WTC11 (cell line): ENCODE data around the gene AADACL3. TPM values are rescaled to one million over a fixed set of nuclear protein-coding genes. Genes with fewer than 3 reads are reported as not detected.

ENCODE experiments used
- ATAC-seq: fragments of 200-7000 bp; cut with Tn5 transposase; 2 replicates; pipeline ENCODE4 v1.10.0; 2021; ENCODE audit warnings: mild to moderate bottlenecking, moderate library complexity
- CTCF ChIA-PET: fragments of 300-600 bp; sonication (Branson Sonifier 250); formaldehyde crosslinking; loops from one replicate; lab custom pipeline; 2021; ENCODE audit warnings: antibody characterized with exemption; lab: Charles Lee
- POLR2A ChIA-PET: fragments of 350-600 bp; sonication (Branson Sonifier 250); formaldehyde crosslinking; loops from one replicate; lab custom pipeline; 2021; ENCODE audit warnings: antibody characterized with exemption; lab: Charles Lee
- DNase-seq: peaks from one replicate; pipeline ENCODE4 v3.0.0; 2021; ENCODE audit warnings: low spot score
- H3K27ac Mint-ChIP-seq: 2 replicates; pipeline ENCODE4 v1.8.0; 2021; ENCODE audit warnings: mixed read lengths
- H3K27me3 Mint-ChIP-seq: 2 replicates; pipeline ENCODE4 v1.8.0; 2021; ENCODE audit warnings: low read depth, mild to moderate bottlenecking, moderate library complexity, mixed read lengths
- H3K36me3 Mint-ChIP-seq: 2 replicates; pipeline ENCODE4 v1.8.0; 2021; ENCODE audit warnings: mixed read lengths
- H3K4me1 Mint-ChIP-seq: 2 replicates; pipeline ENCODE4 v1.8.0; 2022; ENCODE audit warnings: mixed read lengths
- H3K4me3 Mint-ChIP-seq: 2 replicates; pipeline ENCODE4 v1.8.0; 2021; ENCODE audit warnings: mild to moderate bottlenecking, moderate library complexity, mixed read lengths
- H3K9me3 Mint-ChIP-seq: 2 replicates; pipeline ENCODE4 v1.8.0; 2021; ENCODE audit warnings: mixed read lengths
- FOXK1 ChIP-seq: sonication (generic); formaldehyde crosslinking; IDR thresholded peaks from 2 replicates; pipeline ENCODE4 v1.8.0; 2022; ENCODE audit warnings: mild to moderate bottlenecking, moderate library complexity, missing genetic modification reagents
- FOXP1 ChIP-seq: sonication (generic); formaldehyde crosslinking; IDR thresholded peaks from 2 replicates; pipeline ENCODE4 v1.8.0; 2022; ENCODE audit warnings: missing genetic modification reagents, mild to moderate bottlenecking, moderate library complexity, borderline replicate concordance
- HMGA2 ChIP-seq: fragments of 250-450 bp; sonication (Bioruptor Pico); IDR thresholded peaks from 2 replicates; pipeline ENCODE4 v1.4.0; 2021; ENCODE audit warnings: mild to moderate bottlenecking, moderate library complexity
- MXD4 ChIP-seq: fragments of 250-450 bp; sonication (Bioruptor Pico); IDR thresholded peaks from 2 replicates; pipeline ENCODE4 v1.8.0; 2021; ENCODE audit warnings: mild to moderate bottlenecking, moderate library complexity, borderline replicate concordance
- MYBL2 ChIP-seq: sonication (generic); formaldehyde crosslinking; IDR thresholded peaks from 2 replicates; pipeline ENCODE4 v1.8.1; 2023; ENCODE audit warnings: mild to moderate bottlenecking, moderate library complexity, missing genetic modification reagents
- NFYB ChIP-seq: sonication (generic); formaldehyde crosslinking; conservative IDR thresholded peaks from 2 replicates; pipeline ENCODE4 v1.8.0; 2022; ENCODE audit warnings: low read depth, missing genetic modification reagents
- RELA ChIP-seq: sonication (generic); formaldehyde crosslinking; IDR thresholded peaks from 2 replicates; pipeline ENCODE4 v1.8.1; 2022; ENCODE audit warnings: missing genetic modification reagents, mild to moderate bottlenecking, borderline replicate concordance
- SMAD3 ChIP-seq: sonication (generic); formaldehyde crosslinking; IDR thresholded peaks from 2 replicates; pipeline ENCODE4 v1.8.0; 2022; ENCODE audit warnings: missing genetic modification reagents, mild to moderate bottlenecking, borderline replicate concordance
- TEAD1 ChIP-seq: sonication (generic); formaldehyde crosslinking; IDR thresholded peaks from 2 replicates; pipeline ENCODE4 v1.8.0; 2022; ENCODE audit warnings: mild to moderate bottlenecking, missing genetic modification reagents
- TEAD4 ChIP-seq: sonication (generic); formaldehyde crosslinking; IDR thresholded peaks from 2 replicates; pipeline ENCODE4 v1.8.0; 2022; ENCODE audit warnings: mild to moderate bottlenecking, missing genetic modification reagents
- TP53 ChIP-seq: sonication (generic); formaldehyde crosslinking; IDR thresholded peaks from 2 replicates; pipeline ENCODE4 v1.8.1; 2023; ENCODE audit warnings: mild to moderate bottlenecking, missing genetic modification reagents
- ZNF121 ChIP-seq: sonication (generic); formaldehyde crosslinking; IDR thresholded peaks from 2 replicates; pipeline ENCODE4 v1.8.0; 2023; ENCODE audit warnings: missing genetic modification reagents
- ZNF232 ChIP-seq: sonication (generic); formaldehyde crosslinking; IDR thresholded peaks from 2 replicates; pipeline ENCODE4 v1.8.0; 2022; ENCODE audit warnings: mild to moderate bottlenecking, missing genetic modification reagents
- ZNF263 ChIP-seq: sonication (generic); formaldehyde crosslinking; IDR thresholded peaks from 2 replicates; pipeline ENCODE4 v1.8.1; 2022; ENCODE audit warnings: low read depth, mild to moderate bottlenecking, moderate library complexity, missing genetic modification reagents
- ZNF423 ChIP-seq: fragments of 250-450 bp; sonication (Bioruptor Pico); IDR thresholded peaks from 2 replicates; pipeline ENCODE4 v2.1.2; 2022; ENCODE audit warnings: mild to moderate bottlenecking, moderate library complexity
- total RNA-seq: library from RNA; stranded (reverse); gene quantifications from 3 replicates; pipeline ENCODE4 v1.2.3, GENCODE V29; 2021
- TF ChIP-seq, protein P1 (sequence below): sonication (generic); formaldehyde crosslinking; IDR thresholded peaks from 2 replicates; pipeline ENCODE4 v1.8.1; 2022; ENCODE audit warnings: low read depth, mild to moderate bottlenecking, moderate library complexity, missing genetic modification reagents, borderline replicate concordance
- TF ChIP-seq, protein P2 (sequence below): sonication (generic); formaldehyde crosslinking; IDR thresholded peaks from 2 replicates; pipeline ENCODE4 v1.8.0; 2022; ENCODE audit warnings: mild to moderate bottlenecking, missing genetic modification reagents
- TF ChIP-seq, protein P3 (sequence below): fragments of 250-450 bp; sonication (Bioruptor Pico); conservative IDR thresholded peaks from 2 replicates; pipeline ENCODE4 v1.9.0; 2021; ENCODE audit warnings: mild to moderate bottlenecking
- TF ChIP-seq, protein P4 (sequence below): sonication (generic); formaldehyde crosslinking; IDR thresholded peaks from 2 replicates; pipeline ENCODE4 v1.8.1; 2023; ENCODE audit warnings: mild to moderate bottlenecking, missing genetic modification reagents, moderate library complexity
- TF ChIP-seq, protein P5 (sequence below): fragments of 250-450 bp; sonication (Bioruptor Pico); IDR thresholded peaks from 2 replicates; pipeline ENCODE4 v1.8.0; 2021; ENCODE audit warnings: mild to moderate bottlenecking
- TF ChIP-seq, protein P6 (sequence below): sonication (generic); formaldehyde crosslinking; IDR thresholded peaks from 2 replicates; pipeline ENCODE4 v1.8.1; 2022; ENCODE audit warnings: mild to moderate bottlenecking, missing genetic modification reagents, moderate library complexity, borderline replicate concordance
- TF ChIP-seq, protein P7 (sequence below): sonication (generic); formaldehyde crosslinking; IDR thresholded peaks from 2 replicates; pipeline ENCODE4 v1.8.1; 2022; ENCODE audit warnings: missing genetic modification reagents, borderline replicate concordance

AADACL3 gene
- total RNA-seq, 1 experiment from 2014 or later = 0.77 TPM

DNA sequence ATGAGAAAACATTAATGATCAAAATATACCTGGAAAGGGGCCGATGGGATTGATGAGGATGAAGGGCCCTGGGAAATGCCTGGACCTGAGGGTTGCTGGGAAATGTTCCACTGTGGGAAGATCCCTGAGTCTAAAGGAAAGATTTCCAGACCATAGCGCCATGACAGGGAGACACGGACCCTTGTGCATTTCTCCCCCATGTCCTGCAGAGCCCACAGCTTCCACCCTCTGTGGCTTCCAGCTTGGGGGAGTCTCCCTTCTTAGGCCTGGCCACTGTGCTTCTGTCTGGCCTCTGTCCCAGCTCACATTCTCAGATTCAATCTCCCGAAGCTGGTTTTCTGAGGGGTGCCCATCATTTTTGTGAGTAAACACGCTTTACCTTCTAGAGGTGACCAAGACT, 56.6 kb downstream of the AADACL3 start:
- DNase-seq (no peak), ATAC-seq (no peak)
- H3K9me3 Mint-ChIP-seq = peaks cover 7% of the 10 kb centered on the region; the same call in 1 of the 2 replicates
- CTCF ChIA-PET = no interaction called here
- peaks cover 14% of the 10 kb centered on the region for H3K27me3 Mint-ChIP-seq
- H3K4me3 Mint-ChIP-seq = no peak overlapping the region
- H3K36me3 Mint-ChIP-seq = no peaks in the 10 kb centered on the region
- TF ChIP-seq ZNF232 (CRISPR knock-in tag) (no peak), NFYB (CRISPR knock-in tag) (no peak), ZNF121 (CRISPR knock-in tag) (no peak), RELA (no peak), FOXP1 (no peak)
- TF ChIP-seq, protein P1, sequence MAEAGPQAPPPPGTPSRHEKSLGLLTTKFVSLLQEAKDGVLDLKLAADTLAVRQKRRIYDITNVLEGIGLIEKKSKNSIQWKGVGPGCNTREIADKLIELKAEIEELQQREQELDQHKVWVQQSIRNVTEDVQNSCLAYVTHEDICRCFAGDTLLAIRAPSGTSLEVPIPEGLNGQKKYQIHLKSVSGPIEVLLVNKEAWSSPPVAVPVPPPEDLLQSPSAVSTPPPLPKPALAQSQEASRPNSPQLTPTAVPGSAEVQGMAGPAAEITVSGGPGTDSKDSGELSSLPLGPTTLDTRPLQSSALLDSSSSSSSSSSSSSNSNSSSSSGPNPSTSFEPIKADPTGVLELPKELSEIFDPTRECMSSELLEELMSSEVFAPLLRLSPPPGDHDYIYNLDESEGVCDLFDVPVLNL (CRISPR knock-in tag) = no peak
- TF ChIP-seq, protein P2, sequence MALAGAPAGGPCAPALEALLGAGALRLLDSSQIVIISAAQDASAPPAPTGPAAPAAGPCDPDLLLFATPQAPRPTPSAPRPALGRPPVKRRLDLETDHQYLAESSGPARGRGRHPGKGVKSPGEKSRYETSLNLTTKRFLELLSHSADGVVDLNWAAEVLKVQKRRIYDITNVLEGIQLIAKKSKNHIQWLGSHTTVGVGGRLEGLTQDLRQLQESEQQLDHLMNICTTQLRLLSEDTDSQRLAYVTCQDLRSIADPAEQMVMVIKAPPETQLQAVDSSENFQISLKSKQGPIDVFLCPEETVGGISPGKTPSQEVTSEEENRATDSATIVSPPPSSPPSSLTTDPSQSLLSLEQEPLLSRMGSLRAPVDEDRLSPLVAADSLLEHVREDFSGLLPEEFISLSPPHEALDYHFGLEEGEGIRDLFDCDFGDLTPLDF (CRISPR knock-in tag) = no peak
- TF ChIP-seq, protein P3, sequence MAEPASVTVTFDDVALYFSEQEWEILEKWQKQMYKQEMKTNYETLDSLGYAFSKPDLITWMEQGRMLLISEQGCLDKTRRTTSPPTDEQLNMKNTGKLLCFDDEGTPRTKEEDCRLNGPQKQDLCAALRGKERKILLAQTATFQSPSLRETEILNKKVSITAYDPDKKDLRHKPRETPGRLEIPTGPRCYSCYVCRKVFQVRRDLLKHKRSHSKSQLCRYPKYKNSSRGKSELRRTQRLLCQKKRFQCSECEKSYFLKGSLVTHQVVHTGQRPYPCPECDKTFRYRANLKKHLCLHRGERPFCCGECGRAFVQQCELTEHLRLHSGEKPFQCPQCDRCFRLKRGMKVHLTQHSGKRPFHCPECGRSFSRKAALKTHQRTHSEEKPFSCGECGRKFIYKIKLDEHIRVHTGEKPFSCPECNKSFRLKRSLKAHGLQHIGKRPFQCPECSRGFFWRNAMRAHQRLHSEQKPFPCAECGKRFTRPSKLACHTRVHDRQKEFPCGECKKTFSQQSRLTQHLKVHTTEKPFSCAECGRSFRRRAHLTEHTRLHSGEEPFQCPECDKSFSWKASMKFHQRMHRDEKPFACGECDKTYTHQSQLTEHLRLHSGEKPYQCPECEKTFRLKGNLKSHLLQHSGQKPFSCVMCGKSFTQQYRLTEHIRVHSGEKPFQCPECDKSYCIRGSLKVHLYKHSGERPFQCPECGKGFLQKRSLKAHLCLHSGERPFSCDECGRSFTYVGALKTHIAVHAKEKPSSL (CRISPR knock-in tag) = no peak
- H3K4me1 Mint-ChIP-seq = no peaks in the 10 kb centered on the region
- POLR2A ChIA-PET = no interaction called here
- H3K27ac Mint-ChIP-seq = no peak overlapping the region

DNA sequence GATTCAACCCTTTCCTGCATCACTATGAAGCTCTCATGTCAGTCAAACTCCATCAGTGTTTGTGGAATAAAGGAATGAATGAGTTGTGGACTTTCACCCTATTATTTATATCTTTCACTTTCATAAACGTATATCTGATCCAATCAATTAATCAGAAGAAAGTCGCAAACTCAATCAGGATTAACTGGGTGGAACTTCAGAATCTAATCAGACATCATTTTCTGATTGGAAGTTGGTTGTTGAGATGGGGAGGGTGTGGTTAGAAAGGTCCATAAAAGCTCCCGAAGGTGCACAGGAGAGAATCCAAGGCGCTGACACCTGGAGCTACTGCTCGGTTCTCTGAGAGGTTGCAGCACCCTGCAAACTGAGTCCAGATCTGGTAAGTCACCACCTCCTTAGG, 57.5 kb downstream of the AADACL3 start, which contains the start of gene PRAMEF12:
PRAMEF12 (plus strand) TSS at position 301 of the 400 bp plus-strand sequence. CDS start 1,130 bp downstream, outside the sequence.
- DNase-seq = no peak
- Mint-ChIP-seq H3K36me3 (no peaks in the 10 kb centered on the region), H3K4me1 (no peaks in the 10 kb centered on the region), H3K9me3 (peaks cover 7% of the 10 kb centered on the region; the same call in 1 of the 2 replicates), H3K27me3 (peaks cover 14% of the 10 kb centered on the region), H3K4me3 (no peak within 1 kb of the TSS), H3K27ac (no peak within 1 kb of the TSS)
- CTCF ChIA-PET = no interaction called here
- no peak for ATAC-seq
- POLR2A ChIA-PET = no interaction called here
- TF ChIP-seq, protein P2 (CRISPR knock-in tag) = no peak
- TF ChIP-seq ZNF263 (CRISPR knock-in tag) (no peak), TEAD1 (CRISPR knock-in tag) (no peak), FOXK1 (no peak), SMAD3 (no peak), HMGA2 (no peak), ZNF423 (CRISPR knock-in tag) (no peak), TEAD4 (CRISPR knock-in tag) (no peak), MYBL2 (CRISPR knock-in tag) (no peak), TP53 (CRISPR knock-in tag) (no peak), MXD4 (CRISPR knock-in tag) (no peak)
- TF ChIP-seq, protein P4, sequence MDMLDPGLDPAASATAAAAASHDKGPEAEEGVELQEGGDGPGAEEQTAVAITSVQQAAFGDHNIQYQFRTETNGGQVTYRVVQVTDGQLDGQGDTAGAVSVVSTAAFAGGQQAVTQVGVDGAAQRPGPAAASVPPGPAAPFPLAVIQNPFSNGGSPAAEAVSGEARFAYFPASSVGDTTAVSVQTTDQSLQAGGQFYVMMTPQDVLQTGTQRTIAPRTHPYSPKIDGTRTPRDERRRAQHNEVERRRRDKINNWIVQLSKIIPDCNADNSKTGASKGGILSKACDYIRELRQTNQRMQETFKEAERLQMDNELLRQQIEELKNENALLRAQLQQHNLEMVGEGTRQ (CRISPR knock-in tag) = no peak
- TF ChIP-seq, protein P5, sequence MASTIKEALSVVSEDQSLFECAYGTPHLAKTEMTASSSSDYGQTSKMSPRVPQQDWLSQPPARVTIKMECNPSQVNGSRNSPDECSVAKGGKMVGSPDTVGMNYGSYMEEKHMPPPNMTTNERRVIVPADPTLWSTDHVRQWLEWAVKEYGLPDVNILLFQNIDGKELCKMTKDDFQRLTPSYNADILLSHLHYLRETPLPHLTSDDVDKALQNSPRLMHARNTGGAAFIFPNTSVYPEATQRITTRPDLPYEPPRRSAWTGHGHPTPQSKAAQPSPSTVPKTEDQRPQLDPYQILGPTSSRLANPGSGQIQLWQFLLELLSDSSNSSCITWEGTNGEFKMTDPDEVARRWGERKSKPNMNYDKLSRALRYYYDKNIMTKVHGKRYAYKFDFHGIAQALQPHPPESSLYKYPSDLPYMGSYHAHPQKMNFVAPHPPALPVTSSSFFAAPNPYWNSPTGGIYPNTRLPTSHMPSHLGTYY (CRISPR knock-in tag) = no peak
- TF ChIP-seq, protein P6, sequence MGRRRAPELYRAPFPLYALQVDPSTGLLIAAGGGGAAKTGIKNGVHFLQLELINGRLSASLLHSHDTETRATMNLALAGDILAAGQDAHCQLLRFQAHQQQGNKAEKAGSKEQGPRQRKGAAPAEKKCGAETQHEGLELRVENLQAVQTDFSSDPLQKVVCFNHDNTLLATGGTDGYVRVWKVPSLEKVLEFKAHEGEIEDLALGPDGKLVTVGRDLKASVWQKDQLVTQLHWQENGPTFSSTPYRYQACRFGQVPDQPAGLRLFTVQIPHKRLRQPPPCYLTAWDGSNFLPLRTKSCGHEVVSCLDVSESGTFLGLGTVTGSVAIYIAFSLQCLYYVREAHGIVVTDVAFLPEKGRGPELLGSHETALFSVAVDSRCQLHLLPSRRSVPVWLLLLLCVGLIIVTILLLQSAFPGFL (CRISPR knock-in tag) = no peak
- TF ChIP-seq, protein P7, sequence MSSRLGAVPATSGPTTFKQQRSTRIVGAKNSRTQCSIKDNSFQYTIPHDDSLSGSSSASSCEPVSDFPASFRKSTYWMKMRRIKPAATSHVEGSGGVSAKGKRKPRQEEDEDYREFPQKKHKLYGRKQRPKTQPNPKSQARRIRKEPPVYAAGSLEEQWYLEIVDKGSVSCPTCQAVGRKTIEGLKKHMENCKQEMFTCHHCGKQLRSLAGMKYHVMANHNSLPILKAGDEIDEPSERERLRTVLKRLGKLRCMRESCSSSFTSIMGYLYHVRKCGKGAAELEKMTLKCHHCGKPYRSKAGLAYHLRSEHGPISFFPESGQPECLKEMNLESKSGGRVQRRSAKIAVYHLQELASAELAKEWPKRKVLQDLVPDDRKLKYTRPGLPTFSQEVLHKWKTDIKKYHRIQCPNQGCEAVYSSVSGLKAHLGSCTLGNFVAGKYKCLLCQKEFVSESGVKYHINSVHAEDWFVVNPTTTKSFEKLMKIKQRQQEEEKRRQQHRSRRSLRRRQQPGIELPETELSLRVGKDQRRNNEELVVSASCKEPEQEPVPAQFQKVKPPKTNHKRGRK = no peak
